ENCODE measurements around the gene NLRP6. TPM values are rescaled to one million over a fixed set of nuclear protein-coding genes. Genes with fewer than 3 reads are reported as not detected.
A peak's percentile ranks its signal among the peaks of the same experiment; 100 is the strongest.

The NLRP6 gene
- total and polyA plus RNA-seq, 7 donors, result 0.33 to 3.3 (median 2.1) TPM; not detected in 3

DNA sequence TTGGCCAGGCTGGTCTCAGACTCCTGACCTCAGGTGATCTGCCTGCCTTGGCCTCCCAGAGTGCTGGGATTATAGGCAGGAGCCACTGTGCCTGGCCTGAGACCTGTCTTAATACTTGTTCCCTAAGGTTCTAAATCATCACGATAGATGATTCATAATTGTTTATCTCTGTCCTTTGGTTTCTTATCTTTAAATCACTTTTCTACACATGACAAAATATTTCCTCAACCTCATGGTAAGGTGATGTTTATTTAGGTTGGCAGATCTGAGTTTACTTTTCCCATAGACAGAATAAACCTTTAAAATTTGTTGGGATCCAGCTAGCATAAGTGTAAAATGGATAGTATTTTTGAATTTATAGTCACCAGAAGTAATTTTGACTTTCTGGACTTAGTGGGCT, 37.9 kb upstream of the NLRP6 start:
- Histone ChIP-seq H3K27ac (no peak overlapping the region), H3K9me3 (no peaks in the 10 kb centered on the region), H3K36me3 (peaks cover 18 to 64% (median 18%) of the 10 kb centered on the region in 4 donors), H3K27me3 (no peaks in the 10 kb centered on the region), H3K4me1 (peaks cover 0 to 22% (median 19%) of the 10 kb centered on the region in 4 donors), H3K4me3 (no peak overlapping the region)
- DNase-seq, result peak; percentile 27
- TF ChIP-seq, protein P1, sequence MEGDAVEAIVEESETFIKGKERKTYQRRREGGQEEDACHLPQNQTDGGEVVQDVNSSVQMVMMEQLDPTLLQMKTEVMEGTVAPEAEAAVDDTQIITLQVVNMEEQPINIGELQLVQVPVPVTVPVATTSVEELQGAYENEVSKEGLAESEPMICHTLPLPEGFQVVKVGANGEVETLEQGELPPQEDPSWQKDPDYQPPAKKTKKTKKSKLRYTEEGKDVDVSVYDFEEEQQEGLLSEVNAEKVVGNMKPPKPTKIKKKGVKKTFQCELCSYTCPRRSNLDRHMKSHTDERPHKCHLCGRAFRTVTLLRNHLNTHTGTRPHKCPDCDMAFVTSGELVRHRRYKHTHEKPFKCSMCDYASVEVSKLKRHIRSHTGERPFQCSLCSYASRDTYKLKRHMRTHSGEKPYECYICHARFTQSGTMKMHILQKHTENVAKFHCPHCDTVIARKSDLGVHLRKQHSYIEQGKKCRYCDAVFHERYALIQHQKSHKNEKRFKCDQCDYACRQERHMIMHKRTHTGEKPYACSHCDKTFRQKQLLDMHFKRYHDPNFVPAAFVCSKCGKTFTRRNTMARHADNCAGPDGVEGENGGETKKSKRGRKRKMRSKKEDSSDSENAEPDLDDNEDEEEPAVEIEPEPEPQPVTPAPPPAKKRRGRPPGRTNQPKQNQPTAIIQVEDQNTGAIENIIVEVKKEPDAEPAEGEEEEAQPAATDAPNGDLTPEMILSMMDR (IDR thresholded peaks at IDR 0.05), result no peak
- no peak for TF ChIP-seq POLR2A (IDR thresholded peaks at IDR 0.05)
- no peak for TF ChIP-seq EP300 (IDR thresholded peaks at IDR 0.05)
- TF ChIP-seq POLR2AphosphoS5 (IDR thresholded peaks at IDR 0.05), result no peak
- intact Hi-C loops (cut with DNase I), result no loop called here
- 57 to 72% methylated on average over 1 of the region's 1 CpG for WGBS, 2 donors

DNA sequence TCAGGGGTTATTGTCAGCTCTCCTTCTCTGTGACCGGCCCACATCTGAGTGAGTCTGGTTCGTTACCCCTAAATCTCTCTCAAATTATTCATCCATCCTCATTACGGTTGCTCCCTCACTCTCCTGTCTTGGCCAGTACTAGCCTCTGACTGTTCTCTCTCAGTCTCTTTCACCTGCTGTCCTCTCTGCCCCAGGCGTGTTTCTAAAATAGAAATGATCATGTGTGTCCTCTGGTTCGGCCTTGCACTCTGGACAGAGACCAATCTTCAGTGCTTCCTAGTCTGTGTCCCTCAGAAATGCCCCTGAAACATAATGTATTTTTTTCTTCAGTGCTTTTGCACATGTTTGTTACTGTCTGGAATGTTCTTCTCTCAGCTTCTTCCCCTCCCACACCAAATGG, 36.6 kb upstream of the NLRP6 start:
- intact Hi-C loops (cut with DNase I), result no loop called here
- Histone ChIP-seq H3K9me3 (no peaks in the 10 kb centered on the region), H3K27me3 (no peaks in the 10 kb centered on the region), H3K4me1 (peaks cover 0 to 18% (median 14%) of the 10 kb centered on the region in 4 donors), H3K4me3 (no peak overlapping the region), H3K36me3 (peaks cover 25 to 77% (median 29%) of the 10 kb centered on the region in 4 donors), H3K27ac (no peak overlapping the region)
- 95 to 96% methylated on average over 5 of the region's 5 CpGs for WGBS, 2 donors
- peak; percentile 32 for DNase-seq
- TF ChIP-seq EP300 (IDR thresholded peaks at IDR 0.05) (no peak), POLR2A (IDR thresholded peaks at IDR 0.05) (no peak), POLR2AphosphoS5 (IDR thresholded peaks at IDR 0.05) (no peak)
- TF ChIP-seq, protein P1 (IDR thresholded peaks at IDR 0.05), result no peak

DNA sequence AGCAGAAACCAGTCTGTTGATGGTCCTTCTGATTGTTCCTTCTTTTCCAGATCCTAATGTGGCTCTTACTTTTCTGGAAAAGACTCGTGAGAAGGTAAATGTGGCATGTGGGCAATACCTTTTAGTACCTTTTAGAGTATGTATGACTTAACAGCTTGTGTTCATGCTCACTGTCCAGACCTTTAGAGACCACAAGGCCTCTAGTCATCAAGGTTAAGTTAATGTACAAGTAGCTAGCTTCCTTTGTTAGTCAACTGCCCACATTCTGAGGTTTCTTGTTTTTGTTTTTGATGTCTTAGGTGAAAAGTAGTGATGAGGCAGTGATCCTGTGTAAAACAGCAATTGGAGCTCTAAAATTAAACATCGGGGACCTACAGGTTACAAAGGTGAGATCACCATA, 33.8 kb upstream of the NLRP6 start:
- intact Hi-C loops (cut with DNase I), result no loop called here
- H3K36me3 ChIP-seq, result peaks cover 42 to 97% (median 54%) of the 10 kb centered on the region in 4 donors
- no peak overlapping the region for H3K4me3 ChIP-seq
- 90 to 93% methylated on average over 2 of the region's 2 CpGs for WGBS, 2 donors
- no peak overlapping the region for H3K27ac ChIP-seq
- DNase-seq, result no peak
- no peaks in the 10 kb centered on the region for H3K4me1 ChIP-seq
- H3K9me3 ChIP-seq, result no peaks in the 10 kb centered on the region
- TF ChIP-seq POLR2A (IDR thresholded peaks at IDR 0.05) (no peak), POLR2AphosphoS5 (IDR thresholded peaks at IDR 0.05) (no peak), EP300 (IDR thresholded peaks at IDR 0.05) (no peak)
- TF ChIP-seq, protein P1 (IDR thresholded peaks at IDR 0.05), result no peak
- no peaks in the 10 kb centered on the region for H3K27me3 ChIP-seq

DNA sequence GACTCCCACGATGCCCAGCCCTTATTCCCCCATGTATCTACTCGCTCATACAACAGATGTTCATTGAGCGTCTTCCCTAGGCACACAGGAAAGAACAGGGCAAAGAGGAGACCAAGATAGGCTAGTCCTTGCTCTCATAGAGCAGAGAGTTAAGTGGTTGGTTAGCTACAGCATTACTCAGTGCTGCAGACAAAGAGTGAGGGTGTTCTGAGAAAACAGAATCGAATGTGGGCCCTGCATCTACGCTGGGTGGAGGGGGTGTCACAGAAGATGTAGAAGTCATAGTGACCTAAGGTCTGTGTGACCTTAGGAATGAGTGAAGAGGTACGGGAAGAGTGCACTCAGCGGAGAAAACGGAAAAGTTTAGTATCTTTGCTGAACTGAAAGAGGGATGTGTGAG, 29.1 kb upstream of the NLRP6 start:
- Histone ChIP-seq H3K9me3 (no peaks in the 10 kb centered on the region), H3K27ac (no peak overlapping the region), H3K27me3 (no peaks in the 10 kb centered on the region), H3K36me3 (peaks cover 35 to 99% (median 58%) of the 10 kb centered on the region in 4 donors), H3K4me1 (no peaks in the 10 kb centered on the region), H3K4me3 (no peak overlapping the region)
- intact Hi-C loops (cut with DNase I), result no loop called here
- WGBS, 2 donors, result 75 to 82% methylated on average over 8 of the region's 8 CpGs
- TF ChIP-seq POLR2A (IDR thresholded peaks at IDR 0.05) (no peak), POLR2AphosphoS5 (IDR thresholded peaks at IDR 0.05) (no peak)
- TF ChIP-seq, protein P1 (IDR thresholded peaks at IDR 0.05), result no peak
- DNase-seq, result no peak

DNA sequence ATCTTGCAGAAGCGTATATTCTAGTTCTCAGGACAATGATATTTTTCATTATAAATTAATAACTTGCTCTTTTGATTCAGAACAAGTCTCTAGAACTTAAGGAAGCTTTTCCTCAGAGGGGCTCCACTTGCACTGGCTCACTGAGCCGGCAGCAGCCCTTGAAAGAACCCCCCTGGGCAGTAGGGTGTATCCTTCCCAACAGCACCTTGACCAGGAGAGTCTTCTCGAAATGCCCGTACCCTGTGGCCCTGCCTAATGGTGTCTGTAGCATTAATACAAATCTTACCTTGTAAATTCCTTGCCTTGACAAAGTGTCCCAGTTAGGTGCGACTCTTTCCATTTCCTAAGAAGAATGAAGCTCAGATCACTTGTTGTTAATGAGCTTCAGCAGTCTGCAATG, 27.9 kb upstream of the NLRP6 start:
- no peaks in the 10 kb centered on the region for H3K4me1 ChIP-seq
- H3K9me3 ChIP-seq, result no peaks in the 10 kb centered on the region
- intact Hi-C loops (cut with DNase I), result loop anchor here (5.0 kb wide), 3 partner anchors 37 to 107 kb away; partner anchors contain the start of gene PGGHG
- WGBS, 2 donors, result 90 to 92% methylated on average over 5 of the region's 5 CpGs
- no peaks in the 10 kb centered on the region for H3K27me3 ChIP-seq
- no peak for TF ChIP-seq POLR2AphosphoS5 (IDR thresholded peaks at IDR 0.05)
- H3K36me3 ChIP-seq, result peaks cover 23 to 87% (median 46%) of the 10 kb centered on the region in 4 donors
- no peak for DNase-seq
- no peak overlapping the region for H3K27ac ChIP-seq
- H3K4me3 ChIP-seq, result no peak overlapping the region
